ENCODE measurements around the gene TRIML2.
"Not testable (repeated sequence)": the region's sequence is repeated elsewhere in the genome, so short reads cannot be mapped to it uniquely, and the experiment has no call there.

Gene TRIML2

GRCh38 chr4:188106454-188106853, 2.9 kb downstream of the TRIML2 start:
- DNase-seq, result no peak

GRCh38 chr4:188092824-188093223, 16.6 kb downstream of the TRIML2 start:
- peak; percentile 45 for DNase-seq

- no peak for DNase-seq
Observed at GRCh38 chr4:188086858-188087257, 22.5 kb downstream of the TRIML2 start.

GRCh38 chr4:188082796-188083195, 26.6 kb downstream of the TRIML2 start:
- no peak for DNase-seq

GRCh38 chr4:188078116-188078515, 31.3 kb downstream of the TRIML2 start:
- no peak for DNase-seq

GRCh38 chr4:188076169-188076568, 33.2 kb downstream of the TRIML2 start:
- DNase-seq, result no peak

GRCh38 chr4:188061083-188061482, 48.3 kb downstream of the TRIML2 start:
- DNase-seq, result no peak

- DNase-seq, result no peak
Observed at GRCh38 chr4:188053302-188053701, 56.1 kb downstream of the TRIML2 start.

GRCh38 chr4:188046657-188047056, 62.7 kb downstream of the TRIML2 start:
- no peak for DNase-seq

- not testable (repeated sequence) for DNase-seq
Observed at GRCh38 chr4:188045461-188045860, 63.9 kb downstream of the TRIML2 start.

- no peak for DNase-seq
Observed at GRCh38 chr4:188043154-188043553, 66.2 kb downstream of the TRIML2 start.

GRCh38 chr4:188042191-188042590, 67.2 kb downstream of the TRIML2 start:
- DNase-seq, result no peak

- DNase-seq, result no peak
Observed at GRCh38 chr4:188041721-188042120, 67.7 kb downstream of the TRIML2 start.

Data from fibroblast of skin of right biceps (primary cell).